Medulla oblongata (tissue), 1 donor: ENCODE measurements around the gene OPA1.
A peak's percentile ranks its signal among the peaks of the same experiment; 100 is the strongest.

Experiments used
- DNase-seq: peaks from one replicate; pipeline ENCODE4 v3.0.0-alpha.2; 2015; ENCODE audit errors: extremely low spot score

The OPA1 gene, protein sequence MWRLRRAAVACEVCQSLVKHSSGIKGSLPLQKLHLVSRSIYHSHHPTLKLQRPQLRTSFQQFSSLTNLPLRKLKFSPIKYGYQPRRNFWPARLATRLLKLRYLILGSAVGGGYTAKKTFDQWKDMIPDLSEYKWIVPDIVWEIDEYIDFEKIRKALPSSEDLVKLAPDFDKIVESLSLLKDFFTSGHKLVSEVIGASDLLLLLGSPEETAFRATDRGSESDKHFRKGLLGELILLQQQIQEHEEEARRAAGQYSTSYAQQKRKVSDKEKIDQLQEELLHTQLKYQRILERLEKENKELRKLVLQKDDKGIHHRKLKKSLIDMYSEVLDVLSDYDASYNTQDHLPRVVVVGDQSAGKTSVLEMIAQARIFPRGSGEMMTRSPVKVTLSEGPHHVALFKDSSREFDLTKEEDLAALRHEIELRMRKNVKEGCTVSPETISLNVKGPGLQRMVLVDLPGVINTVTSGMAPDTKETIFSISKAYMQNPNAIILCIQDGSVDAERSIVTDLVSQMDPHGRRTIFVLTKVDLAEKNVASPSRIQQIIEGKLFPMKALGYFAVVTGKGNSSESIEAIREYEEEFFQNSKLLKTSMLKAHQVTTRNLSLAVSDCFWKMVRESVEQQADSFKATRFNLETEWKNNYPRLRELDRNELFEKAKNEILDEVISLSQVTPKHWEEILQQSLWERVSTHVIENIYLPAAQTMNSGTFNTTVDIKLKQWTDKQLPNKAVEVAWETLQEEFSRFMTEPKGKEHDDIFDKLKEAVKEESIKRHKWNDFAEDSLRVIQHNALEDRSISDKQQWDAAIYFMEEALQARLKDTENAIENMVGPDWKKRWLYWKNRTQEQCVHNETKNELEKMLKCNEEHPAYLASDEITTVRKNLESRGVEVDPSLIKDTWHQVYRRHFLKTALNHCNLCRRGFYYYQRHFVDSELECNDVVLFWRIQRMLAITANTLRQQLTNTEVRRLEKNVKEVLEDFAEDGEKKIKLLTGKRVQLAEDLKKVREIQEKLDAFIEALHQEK

DNA sequence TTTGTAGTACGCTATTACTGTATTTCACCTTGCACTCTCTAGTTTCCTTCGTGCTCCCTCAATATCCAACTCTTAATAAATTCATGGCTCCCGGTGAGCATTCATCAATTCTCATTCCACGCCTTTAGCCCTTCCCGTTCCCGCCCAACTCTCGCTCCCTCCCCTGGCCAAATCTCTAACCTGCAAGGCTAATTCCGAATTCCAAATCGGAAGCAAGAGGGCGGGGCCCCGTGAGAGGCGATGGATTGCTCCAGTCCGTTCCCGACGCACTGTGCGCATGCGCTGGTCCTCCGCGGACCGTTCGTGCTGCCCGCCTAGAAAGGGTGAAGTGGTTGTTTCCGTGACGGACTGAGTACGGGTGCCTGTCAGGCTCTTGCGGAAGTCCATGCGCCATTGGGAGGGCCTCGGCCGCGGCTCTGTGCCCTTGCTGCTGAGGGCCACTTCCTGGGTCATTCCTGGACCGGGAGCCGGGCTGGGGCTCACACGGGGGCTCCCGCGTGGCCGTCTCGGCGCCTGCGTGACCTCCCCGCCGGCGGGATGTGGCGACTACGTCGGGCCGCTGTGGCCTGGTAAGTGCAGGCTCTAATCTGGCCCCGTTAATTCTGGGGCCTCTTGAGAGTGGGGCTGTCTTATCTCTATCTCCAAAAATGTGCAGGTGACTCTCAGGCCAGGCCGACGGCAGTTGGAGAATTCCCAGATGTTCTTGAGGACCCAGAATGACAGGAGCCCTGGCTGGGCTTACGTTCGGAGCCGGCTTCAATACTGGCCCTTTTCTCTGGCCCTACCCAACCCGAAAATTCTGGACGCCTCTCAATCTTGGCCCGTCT, at the start of gene OPA1:
OPA1 (plus strand) TSS at position 368 of the 827 bp plus-strand sequence; CDS start at position 538, 170 bp downstream.
- DNase-seq, result peak; percentile 98

DNA sequence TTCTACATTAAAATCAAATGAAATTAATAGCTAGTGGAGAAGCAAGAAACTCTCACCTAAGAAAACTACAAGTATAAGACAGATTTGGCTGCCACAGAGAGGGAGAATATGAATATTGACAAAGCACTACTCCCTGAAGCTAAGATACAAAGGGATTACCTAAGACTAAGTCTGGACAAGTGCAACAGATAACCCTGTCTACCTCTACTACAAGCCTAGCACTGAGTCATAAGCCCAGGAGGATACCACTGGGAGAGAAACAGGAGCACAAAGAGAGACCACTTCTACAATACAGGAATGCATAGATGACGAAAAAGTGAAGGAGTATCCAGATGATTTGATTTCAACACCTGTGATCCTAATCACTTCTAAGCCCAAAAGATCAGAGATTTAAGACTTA, 48.7 kb upstream of the OPA1 start:
- DNase-seq, result no peak

DNA sequence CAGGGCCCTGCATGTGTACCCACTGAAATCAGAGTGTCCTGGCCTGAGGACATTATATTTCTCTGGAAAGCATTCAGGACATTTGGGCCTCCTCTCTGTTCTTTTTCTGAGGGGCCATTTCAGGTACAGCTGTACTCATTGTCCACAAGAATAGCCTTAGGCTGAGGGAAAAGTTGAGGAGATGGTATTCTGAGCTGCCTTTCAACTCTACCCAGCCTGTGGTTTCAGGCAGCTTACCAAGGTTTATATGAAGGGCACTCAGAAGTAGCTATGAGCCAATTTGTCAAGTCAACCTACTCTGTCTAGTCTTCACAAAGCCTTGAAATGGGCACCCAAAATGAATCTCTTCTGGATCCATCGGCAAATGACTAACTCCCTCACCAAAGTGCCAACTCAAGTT, 47.7 kb upstream of the OPA1 start:
- no peak for DNase-seq

DNA sequence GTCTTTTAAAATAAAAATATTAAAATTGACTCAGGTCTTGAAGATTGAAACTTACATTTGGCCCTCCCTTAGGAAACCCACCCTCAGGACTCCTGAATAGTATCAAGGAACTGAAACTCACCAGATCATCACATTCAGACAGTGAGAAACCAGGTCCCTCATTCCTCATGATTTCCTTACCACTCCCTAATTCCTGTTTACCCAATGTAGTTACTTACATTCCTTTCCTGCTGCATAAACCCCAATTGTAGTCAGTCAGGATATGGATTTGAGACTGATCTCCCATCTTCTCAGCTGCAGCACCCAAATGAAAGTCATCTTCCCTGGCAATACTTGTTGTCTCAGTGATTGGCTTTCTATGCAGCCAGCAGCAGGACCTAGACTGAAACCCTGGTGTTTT, 46.9 kb upstream of the OPA1 start:
- no peak for DNase-seq

DNA sequence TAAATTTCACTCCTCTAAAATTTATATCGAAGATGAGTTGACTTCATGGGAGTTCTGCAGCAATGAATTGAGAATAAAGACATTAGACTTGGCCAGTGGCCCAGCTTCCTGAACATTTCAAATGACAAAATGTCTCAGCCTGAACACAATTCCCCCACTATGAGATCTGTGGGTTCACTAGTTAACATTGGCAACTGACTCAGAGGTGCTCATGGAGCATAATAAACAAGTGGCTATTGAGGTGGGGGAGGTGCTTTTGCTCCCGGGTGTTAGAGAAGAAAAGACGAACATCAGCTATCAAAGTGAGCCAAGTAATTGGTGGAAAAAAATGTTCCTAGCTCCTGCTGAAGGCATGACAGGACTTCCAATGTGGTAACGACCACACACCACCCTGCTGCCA, 44.6 kb upstream of the OPA1 start:
- peak; percentile 71 for DNase-seq

DNA sequence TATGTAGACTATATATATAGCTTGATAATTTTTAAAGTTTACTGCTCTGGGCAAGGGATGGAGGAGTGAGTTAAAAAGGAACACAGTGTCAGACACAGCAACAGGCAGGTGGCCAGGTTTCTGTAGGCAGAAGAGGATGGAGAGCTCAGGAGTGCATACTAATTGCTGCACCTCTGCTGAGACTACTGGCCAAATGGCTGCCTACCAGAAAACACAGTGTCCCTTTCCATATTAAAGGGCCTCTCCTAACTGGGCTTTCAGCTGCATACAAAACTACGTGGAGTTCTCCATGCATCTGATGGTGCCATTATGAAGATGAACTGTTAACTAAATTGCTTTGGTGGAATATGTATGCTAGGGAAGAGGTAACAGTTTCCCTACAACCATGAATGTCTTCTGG, 40.1 kb upstream of the OPA1 start:
- DNase-seq, result peak; percentile 57

DNA sequence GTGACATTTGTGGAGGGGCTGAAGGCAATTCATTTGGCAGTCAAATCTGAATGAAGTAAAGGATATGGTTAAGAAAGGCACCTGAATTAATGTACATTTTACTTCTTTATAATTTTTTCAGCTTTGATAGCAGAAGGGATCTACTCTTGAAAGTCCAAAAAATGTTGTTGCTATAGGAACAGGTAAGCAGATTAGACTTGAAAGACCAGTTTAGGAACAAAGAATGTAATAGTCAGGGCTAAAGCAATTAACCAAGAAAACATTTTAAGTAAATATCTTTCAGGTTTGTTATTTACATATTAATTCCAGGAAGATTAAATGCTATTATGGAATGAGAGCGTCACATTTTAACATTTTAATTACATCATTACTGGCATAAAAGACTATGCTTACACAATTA, 39.4 kb upstream of the OPA1 start:
- DNase-seq, result no peak

DNA sequence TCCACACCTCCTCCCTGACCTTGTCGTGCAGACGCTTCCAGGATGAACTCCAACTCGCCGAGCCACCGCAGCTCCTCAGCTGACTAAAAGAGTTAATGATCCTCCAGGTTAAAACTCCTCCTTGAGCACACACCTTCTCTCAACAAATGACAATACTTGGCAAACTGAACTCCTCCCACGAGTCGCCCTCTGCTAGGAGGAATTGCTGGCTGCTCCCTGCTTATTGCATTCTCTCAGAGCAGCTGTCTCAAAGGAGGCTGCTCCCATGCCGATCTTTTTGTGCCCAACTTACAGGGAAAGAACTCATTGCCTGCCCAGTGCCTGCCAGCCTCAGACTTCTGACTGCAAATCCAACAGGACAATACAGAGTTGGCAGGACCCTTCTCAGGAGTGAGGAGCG, 38.2 kb upstream of the OPA1 start, which contains the start of gene ATP13A4:
ATP13A4 (minus strand) TSS at position 85 of the 400 bp plus-strand sequence. CDS start 96 bp downstream, outside the sequence.
- peak; percentile 32 for DNase-seq

DNA sequence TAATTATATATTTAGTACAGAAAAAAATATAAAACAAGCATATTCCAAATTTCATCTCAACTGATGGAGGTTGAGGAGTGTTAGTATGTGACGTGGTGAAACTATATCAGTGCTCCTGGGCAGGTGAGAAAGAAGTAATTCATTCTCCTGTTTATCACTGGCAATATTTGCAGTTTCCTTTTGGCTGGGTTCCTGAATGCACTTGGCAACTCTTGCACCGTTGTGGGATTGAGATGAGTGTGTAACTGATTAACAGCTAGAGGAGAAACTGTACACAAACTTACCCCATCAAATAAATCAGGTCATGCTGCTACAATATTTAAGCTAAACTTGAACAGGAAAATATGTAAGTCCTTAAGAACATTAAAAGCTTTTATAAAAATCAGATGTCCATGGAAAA, 36.2 kb upstream of the OPA1 start:
- DNase-seq, result no peak

DNA sequence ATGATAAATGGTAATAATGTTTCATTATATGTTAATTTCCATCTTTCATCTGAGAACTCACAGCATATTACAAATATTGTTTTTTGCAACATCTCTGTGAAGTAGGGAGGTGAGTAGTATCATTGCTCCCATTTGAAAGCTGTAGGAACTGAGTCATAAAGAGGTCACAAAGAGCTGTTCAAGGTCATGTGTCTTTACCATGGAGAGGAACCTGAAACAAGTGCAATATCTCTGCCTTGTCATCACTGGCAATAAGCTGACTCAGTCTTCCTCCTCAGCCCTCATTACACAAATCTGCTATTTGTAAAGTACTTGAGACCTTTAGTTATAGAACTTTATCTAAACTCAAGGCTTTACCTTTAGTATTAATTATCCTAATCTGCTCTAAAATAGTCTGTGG, 33.9 kb upstream of the OPA1 start:
- DNase-seq, result no peak

DNA sequence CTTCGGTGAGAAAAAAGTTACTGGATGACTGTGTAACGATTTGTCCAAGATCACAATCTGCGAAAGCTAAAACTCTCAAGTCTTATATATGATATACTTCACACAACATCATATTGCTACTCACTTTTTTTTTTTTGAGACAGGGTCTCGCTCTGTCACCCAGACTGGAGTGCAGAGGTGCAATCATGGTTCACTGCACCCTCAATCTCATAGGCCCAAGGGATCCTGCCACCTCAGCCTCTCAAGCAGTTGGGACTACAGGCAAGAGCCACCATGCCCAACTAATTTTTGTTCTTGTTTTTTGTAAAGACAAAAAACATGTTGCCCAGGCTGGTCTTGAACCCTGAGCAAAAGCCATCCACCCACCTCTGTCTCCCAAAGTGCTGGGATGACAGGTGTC, 32.9 kb upstream of the OPA1 start:
- no peak for DNase-seq

DNA sequence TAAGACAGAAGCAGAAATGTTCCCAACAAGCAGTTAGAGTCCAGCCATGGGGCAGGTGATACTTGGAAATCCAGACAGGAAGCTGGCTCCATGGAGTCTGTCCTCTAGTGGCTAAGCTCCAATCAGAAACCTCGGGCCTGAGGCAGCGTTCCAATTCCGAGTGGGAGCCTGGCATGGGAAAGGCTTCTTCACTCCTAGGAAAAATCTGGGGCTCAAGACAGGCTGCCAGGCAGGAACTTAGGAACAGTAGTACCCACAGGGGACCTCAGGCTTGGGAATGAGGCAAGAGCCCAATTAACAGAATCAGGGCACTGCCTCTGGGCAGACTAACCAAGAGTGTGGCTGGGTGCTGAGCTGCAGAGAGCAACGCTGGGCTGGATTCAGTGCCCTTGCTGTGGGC, 32.1 kb upstream of the OPA1 start:
- DNase-seq, result peak; percentile 60

DNA sequence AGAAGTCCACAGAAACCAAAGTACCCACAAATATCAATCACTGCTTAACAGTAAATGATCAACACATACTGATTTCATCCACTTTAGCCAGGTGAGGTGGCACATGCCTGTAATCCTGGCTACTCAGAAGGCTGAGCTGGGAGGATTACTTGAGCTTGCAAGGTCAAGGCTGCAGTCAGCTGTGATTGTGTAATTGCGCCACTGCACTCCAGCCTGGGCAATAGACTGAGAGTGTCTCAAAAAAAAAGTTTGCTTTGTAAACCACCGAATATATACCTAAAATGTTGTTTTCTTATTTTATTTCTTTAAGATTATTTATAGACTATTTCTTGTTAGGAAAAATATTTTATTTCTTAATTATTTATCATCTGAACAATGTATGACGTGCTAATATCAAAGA, 29.6 kb upstream of the OPA1 start:
- no peak for DNase-seq

DNA sequence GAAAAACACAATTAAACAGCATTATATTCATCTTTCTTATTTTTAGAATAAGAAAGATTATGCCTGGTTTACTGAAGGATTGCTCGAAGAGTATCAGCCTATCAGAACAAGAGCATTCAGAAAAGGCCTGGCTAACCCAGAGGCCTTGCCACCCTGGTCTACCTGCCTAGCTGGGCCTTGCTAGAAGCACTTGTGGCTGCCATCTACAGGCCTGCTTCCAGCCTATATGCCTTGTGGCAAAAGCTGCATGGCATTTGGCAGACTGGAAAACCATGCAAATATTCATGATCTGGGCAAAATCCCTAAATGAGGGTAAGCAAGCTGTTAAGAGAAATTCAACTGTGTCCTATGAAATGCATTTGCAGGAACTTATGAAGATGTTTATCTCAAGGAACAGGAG, 29.0 kb upstream of the OPA1 start:
- no peak for DNase-seq

DNA sequence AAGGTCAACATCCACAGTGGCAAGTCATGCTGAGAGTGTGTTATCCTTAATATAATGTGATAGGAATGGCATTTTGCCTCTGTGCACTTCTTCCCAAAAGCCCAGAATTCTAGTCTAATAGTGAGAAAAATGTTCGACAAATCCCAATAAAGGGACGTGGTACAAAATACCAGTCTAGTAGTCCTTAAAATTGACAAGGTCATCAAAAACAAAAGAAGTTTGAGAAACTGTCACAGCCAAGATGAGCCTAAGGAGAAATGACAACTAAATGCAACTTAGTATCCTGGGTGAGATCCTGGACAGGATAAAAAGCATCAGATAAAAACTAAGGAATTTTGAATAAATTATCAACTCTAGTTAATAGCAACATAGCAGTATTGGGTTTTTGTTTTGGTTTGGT, 23.9 kb upstream of the OPA1 start:
- DNase-seq, result no peak

DNA sequence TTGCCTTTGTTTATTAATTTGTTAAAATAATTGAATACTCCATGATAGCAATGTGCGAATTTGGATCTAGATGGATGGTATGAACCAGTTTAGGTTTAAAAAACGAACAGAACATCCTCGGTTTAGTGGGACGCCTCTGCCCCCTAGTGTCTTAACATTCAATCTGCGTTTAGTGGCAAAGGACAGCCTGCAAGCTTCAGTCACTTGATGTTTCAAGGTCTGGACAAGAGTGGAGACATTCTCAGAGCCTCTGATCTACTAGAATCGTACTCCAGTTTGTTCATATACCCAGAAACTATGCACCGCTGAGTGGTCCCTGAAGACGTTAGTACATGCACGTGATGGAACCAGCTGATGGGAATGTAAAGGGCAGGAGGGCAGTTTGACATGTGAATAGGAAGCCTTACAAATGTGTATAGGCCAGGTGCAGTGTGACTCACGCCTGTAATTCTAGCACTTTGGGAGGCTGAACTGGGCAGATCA, 20.5 kb upstream of the OPA1 start:
- DNase-seq, result peak; percentile 84

DNA sequence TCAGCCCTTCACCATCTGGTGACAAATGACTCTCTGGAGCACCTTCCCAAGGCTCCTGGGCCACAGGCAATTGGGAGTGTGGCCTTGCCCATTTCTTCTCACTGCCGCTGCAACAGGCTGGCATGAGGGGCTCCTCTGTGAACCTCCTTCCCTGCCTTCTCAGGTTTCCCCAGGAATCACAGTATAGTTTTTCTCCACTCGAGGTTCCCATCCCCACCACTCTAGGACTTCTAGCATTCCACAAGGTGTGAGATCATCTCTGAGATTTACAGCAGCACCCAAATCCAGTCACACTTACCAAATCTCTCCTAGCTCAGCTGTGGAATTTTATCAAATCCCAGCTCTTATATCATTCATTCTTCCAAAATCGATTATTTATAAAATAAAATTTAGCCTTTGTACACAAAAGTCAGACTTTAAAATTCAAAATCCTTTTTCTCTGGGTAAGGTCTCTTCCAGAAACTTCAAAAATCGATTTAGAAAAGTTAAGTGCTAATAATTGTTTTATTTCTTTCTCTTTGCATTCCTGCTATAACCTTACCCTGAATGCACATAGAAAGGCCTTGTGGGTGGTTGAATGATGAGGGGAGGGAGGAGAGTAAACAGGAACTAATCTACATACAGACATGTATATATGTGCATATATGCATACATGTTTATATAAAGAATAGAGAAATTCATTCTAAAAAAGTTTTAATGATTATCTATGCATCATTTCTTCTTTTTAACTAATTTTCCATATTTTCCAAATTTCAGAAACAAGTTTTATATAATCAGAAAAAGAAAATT, 19.4 kb upstream of the OPA1 start:
- DNase-seq, result no peak

DNA sequence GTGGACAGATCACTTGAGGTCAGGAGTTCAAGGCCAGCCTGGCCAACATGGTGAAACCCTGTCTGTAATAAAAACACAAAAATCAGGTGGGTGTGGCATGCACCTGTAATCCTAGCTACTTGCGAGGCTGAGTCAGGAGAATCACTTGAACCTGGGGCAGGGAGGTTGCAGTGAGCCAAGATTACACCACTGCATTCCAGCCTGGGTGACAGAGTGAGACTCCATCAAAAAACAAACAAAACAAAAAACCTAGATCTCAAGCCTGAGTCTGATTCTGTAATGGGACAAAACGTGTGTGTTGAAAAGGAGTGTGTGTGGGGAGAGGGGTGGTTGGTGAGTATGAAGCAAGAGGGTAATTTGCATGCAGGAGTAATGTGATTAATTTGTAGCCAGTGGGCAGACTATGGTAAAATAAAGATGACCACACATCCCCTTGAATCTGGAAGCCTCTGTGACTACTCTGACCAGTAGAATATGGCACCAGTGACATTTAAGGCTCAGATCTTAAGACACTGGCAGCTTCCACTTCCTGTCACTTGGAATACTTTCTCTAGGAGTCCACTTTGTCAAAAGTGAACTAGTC, 18.4 kb upstream of the OPA1 start:
- DNase-seq, result no peak

DNA sequence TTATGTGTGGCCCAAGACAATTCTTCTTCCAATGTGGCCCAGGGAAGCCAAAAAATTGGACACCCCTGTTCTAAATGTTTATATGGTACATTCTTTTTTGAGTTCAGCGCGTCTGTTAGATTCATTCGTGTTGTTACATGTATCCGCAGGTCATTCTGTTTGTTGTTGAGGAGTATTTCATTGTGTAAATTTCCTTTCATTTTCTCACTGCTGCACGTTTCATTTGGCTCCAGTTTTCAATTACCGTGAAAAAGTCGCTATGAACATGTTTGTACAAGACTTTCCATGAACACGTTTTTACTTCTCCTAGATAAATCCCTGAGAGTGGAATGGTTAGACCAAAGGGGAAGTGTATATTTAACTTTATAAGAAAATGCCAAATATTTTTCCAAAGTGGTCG, 7.5 kb upstream of the OPA1 start:
- no peak for DNase-seq

DNA sequence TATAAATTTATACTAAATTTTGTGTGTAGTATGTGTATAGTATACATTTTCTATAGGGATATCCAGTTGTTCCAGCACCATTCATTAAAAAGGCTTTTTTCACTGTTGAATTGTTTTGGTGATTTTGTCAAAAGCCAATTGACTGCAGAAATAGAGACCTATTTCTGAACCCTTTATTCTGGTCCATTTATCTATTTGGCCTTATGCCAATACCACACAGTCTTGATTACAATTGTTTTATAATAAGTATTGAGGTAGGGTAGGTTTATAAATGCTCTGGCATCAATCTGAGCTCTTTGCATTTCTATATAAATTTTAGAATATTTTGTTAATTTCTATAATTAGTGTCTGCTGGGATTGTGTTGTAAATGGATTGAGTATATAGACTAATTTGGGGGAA, 6.5 kb upstream of the OPA1 start:
- DNase-seq, result no peak
